ENCODE data around the gene CCDC187.

DNA sequence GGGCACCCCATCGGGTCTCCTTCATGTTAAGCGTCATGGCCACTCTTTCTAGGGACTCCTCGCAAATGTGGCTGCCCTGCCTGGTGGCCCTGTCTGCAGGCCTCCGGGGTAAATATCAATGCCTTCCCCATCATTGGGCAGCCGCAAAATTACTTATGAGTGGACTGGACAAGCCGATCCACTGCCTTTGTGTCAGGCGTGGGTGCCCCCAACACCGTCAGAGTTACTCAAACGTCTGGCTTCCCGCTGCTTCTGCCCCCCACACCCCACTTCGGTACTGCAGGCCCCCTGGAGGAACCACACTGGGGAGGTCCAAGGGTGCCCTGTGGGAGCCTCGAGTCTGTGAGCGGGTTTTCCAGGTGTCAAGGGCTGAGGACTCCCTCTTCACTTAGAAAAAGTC, 102.7 kb downstream of the CCDC187 start:
- TF ChIP-seq POLR2AphosphoS5 (IDR thresholded peaks at IDR 0.05; ENCODE audit: low read depth, low read length) (no peak), CTCF (IDR thresholded peaks at IDR 0.05; ENCODE audit: control extremely low read depth in 1 of 3, insufficient read depth in 1 of 3, low read depth in 1 of 3, low read length in 3 of 3) (no peak), KDM5A (IDR thresholded peaks at IDR 0.05; ENCODE audit: low read length) (no peak), POLR2A (IDR thresholded peaks at IDR 0.05; ENCODE audit: control extremely low read depth in 1 of 2, low read depth in 2 of 2, low read length in 2 of 2) (no peak)
